Measurements from ENCODE around the gene RFX6.

Gene RFX6

GRCh38 chr6:116877743-116878142 is 701 bp downstream of the RFX6 start:
- no peak overlapping the region for H3K27ac ChIP-seq
- TF ChIP-seq, protein P1, sequence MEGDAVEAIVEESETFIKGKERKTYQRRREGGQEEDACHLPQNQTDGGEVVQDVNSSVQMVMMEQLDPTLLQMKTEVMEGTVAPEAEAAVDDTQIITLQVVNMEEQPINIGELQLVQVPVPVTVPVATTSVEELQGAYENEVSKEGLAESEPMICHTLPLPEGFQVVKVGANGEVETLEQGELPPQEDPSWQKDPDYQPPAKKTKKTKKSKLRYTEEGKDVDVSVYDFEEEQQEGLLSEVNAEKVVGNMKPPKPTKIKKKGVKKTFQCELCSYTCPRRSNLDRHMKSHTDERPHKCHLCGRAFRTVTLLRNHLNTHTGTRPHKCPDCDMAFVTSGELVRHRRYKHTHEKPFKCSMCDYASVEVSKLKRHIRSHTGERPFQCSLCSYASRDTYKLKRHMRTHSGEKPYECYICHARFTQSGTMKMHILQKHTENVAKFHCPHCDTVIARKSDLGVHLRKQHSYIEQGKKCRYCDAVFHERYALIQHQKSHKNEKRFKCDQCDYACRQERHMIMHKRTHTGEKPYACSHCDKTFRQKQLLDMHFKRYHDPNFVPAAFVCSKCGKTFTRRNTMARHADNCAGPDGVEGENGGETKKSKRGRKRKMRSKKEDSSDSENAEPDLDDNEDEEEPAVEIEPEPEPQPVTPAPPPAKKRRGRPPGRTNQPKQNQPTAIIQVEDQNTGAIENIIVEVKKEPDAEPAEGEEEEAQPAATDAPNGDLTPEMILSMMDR (conservative IDR thresholded peaks at IDR 0.05): peak; percentile 40; the same call in 1 of the 2 replicates

DNA sequence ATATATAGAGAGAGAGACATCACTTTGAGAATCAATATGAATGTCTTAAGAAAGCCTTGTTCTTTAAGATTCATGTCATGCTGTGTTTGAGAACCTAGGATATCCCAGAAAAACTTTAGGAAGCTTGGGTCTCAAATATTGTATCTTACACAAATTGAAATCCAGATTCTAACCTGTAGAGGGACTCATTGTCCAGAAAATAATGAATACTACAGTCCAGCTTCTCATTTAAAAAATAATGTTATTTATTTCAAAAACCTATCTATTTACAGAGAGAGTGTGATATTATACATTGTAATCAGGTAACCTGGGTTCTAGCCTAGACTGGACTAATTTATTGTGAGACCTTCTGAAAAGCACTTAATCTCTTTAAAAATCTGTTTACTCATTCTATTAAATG is 4.2 kb downstream of the RFX6 start:
- TF ChIP-seq, protein P1 (conservative IDR thresholded peaks at IDR 0.05): peak; percentile 64

DNA sequence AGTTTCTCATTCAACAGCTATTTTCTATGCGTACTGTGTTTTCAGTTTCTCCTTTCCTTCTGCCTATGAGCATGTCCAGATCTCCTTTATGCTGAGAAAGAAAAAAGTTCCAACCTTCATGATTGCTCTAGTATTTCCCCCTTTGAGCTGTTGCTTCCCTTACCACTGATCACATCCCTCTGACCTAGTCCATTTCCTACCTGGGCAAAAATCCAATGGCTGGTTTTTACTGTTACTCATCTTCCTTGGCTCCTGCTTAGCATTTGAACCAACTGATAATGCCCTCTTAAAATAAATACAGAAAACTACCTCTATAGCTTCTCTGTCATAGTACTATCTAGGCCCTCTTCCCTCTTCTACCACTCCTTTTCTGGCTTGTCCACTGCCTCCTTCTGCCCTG is 6.0 kb downstream of the RFX6 start:
- TF ChIP-seq, protein P1 (conservative IDR thresholded peaks at IDR 0.05): no peak
- H3K27ac ChIP-seq: no peak overlapping the region

More for the DNA sequence above, 4.2 kb downstream of the RFX6 start:
- no peak overlapping the region for H3K27ac ChIP-seq

GRCh38 chr6:116884530-116884929 is 7.5 kb downstream of the RFX6 start:
- H3K27ac ChIP-seq: no peak overlapping the region
- TF ChIP-seq, protein P1 (conservative IDR thresholded peaks at IDR 0.05): no peak

DNA sequence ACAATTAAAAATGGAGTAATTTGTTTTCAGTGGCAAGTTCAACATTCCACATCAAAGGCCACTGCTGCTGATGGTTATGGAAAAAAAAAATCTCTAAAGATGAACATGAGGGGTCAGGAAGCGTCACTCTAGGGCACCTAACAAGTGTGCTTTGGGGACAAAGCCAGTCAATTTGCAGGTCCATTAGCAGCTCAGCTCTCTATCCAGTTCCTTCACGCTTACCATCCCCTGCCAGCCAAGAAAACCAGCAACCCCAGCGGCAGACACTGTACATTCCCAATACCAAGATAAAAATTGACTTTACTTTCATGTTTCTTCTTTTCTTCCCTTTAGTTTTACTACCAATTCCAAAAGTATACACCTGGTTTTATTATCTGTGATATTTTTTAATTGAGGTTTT is 10.1 kb downstream of the RFX6 start:
- peak overlapping the region; percentile 48 for H3K27ac ChIP-seq
- TF ChIP-seq, protein P1 (conservative IDR thresholded peaks at IDR 0.05): no peak

DNA sequence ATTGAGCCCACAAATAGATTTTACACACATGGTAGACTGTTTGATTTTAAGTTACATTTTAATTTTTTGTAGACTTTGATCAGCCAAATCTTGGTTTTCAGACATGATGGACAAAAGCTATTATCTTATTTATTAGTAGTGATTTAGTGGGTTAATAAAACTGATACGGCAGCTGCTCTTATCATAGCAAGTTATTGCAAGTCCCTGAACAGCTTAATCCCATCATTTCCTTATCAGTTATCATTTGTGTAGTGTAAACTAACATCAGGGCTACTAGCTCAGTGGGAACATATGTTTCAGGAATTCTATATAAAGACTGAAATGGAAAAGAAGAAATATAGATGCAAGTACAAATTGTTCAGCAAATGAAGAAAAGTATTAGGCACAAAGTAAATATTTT is 10.9 kb downstream of the RFX6 start:
- H3K27ac ChIP-seq: peak overlapping the region; percentile 48
- TF ChIP-seq, protein P1 (conservative IDR thresholded peaks at IDR 0.05): no peak

DNA sequence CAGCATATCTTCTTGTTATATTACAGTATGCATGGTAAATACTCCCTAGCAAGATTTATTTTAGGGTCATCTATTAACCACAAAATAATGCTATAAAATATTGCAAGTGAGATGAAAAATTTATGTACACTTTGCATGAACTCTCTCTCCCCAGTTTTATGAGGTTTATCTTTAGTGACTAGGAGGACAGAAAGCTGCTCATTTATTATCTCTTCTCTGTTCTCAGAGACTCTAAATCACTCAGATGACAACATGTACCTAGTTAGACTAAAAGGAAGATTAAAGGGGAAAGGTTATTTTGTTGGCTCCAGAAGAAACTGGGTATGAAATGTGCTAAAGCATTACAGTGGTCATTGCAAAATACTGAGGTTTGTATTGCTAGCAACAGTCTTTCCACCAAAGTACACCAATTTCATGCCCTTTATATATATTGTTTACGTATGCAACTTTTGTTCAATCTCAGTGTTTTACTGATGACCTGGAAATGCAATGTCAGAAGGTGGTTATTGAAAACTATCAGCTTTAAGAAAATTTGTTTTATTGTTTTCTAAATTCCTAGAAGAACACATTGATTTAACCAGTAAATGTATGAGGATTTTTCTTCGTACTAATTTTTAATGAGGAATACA is 11.8 kb downstream of the RFX6 start:
- TF ChIP-seq, protein P1 (conservative IDR thresholded peaks at IDR 0.05): no peak
- H3K27ac ChIP-seq: peak overlapping the region; percentile 48
